ENCODE measurements around the gene RPL13A.

RPL13A gene

GRCh38 chr19:49481020-49481683 lies 6.3 kb upstream of the RPL13A start:
- no peak for DNase-seq (ENCODE audit: low spot score)

GRCh38 chr19:49486232-49486631 lies 1.2 kb upstream of the RPL13A start:
- no peak for DNase-seq (ENCODE audit: low spot score)

GRCh38 chr19:49486710-49487276 lies 615 bp upstream of the RPL13A start:
- DNase-seq (ENCODE audit: low spot score), result no peak

- no peak for DNase-seq (ENCODE audit: low spot score)
Measured at GRCh38 chr19:49488046-49488862, 846 bp downstream of the RPL13A start.

- DNase-seq (ENCODE audit: low spot score), result no peak
Measured at GRCh38 chr19:49488863-49489537, 1.6 kb downstream of the RPL13A start.

GRCh38 chr19:49489601-49490167 lies 2.3 kb downstream of the RPL13A start:
- DNase-seq (ENCODE audit: low spot score), result no peak

GRCh38 chr19:49490287-49491029 lies 3.0 kb downstream of the RPL13A start:
- DNase-seq (ENCODE audit: low spot score), result no peak

GRCh38 chr19:49491030-49491803 lies 3.8 kb downstream of the RPL13A start:
- no peak for DNase-seq (ENCODE audit: low spot score)

- DNase-seq (ENCODE audit: low spot score), result no peak
Measured at GRCh38 chr19:49491804-49492572, 4.6 kb downstream of the RPL13A start.

- DNase-seq (ENCODE audit: low spot score), result no peak
Measured at GRCh38 chr19:49492573-49493405, 5.4 kb downstream of the RPL13A start.

GRCh38 chr19:49496574-49497008 lies 9.2 kb downstream of the RPL13A start:
- no peak for DNase-seq (ENCODE audit: low spot score)

GRCh38 chr19:49497047-49497788 lies 9.8 kb downstream of the RPL13A start:
- DNase-seq (ENCODE audit: low spot score), result peak; percentile 77

- DNase-seq (ENCODE audit: low spot score), result no peak
Measured at GRCh38 chr19:49497789-49498103, 10.3 kb downstream of the RPL13A start.

GRCh38 chr19:49498475-49498874 lies 11.1 kb downstream of the RPL13A start:
- no peak for DNase-seq (ENCODE audit: low spot score)

- DNase-seq (ENCODE audit: low spot score), result no peak
Measured at GRCh38 chr19:49499030-49499670, 11.7 kb downstream of the RPL13A start.

GRCh38 chr19:49502866-49503581 lies 15.6 kb downstream of the RPL13A start:
- no peak for DNase-seq (ENCODE audit: low spot score)

- DNase-seq (ENCODE audit: low spot score), result no peak
Measured at GRCh38 chr19:49503582-49503962, 16.2 kb downstream of the RPL13A start.
